ENCODE results near the gene SLC24A3. TPM values are rescaled to one million over a fixed set of nuclear protein-coding genes. Genes with fewer than 3 reads are reported as not detected.

The SLC24A3 gene
- total RNA-seq, 1 donor from 2014 or later: 0.21 TPM

- no peaks in the 10 kb centered on the region for H3K79me2 ChIP-seq (ENCODE audit: low read depth)
- Mint-ChIP-seq H3K36me3 (no peaks in the 10 kb centered on the region), H3K27ac (no peak overlapping the region), H3K27me3 (ENCODE audit: insufficient read depth, low read depth) (no peaks in the 10 kb centered on the region), H3K9me3 (no peaks in the 10 kb centered on the region), H3K4me3 (no peak overlapping the region), H3K4me1 (peaks cover 3% of the 10 kb centered on the region)
- no peak overlapping the region for H3K9ac ChIP-seq
- no peak overlapping the region for H3K27ac ChIP-seq
- no peaks in the 10 kb centered on the region for H3K27me3 ChIP-seq
- H3K4me2 ChIP-seq: no peak overlapping the region
- no peak overlapping the region for H3K4me3 ChIP-seq
- DNase-seq (ENCODE audit: low spot score): no peak
- H4K20me1 ChIP-seq (ENCODE audit: low read depth): no peaks in the 10 kb centered on the region
- no peaks in the 10 kb centered on the region for H3K4me1 ChIP-seq
- H3K36me3 ChIP-seq: no peaks in the 10 kb centered on the region
- H2AFZ ChIP-seq (replicated peaks): no peak overlapping the region
- TF ChIP-seq EZH2 (IDR thresholded peaks at IDR 0.05) (no peak), CTCF (IDR thresholded peaks at IDR 0.05) (no peak), EZH2phosphoT487 (IDR thresholded peaks at IDR 0.05) (no peak)
- no peaks in the 10 kb centered on the region for H3K9me3 ChIP-seq (ENCODE audit: low read depth)
- H3F3A ChIP-seq (ENCODE audit: low read depth): no peaks in the 10 kb centered on the region
Measured at GRCh38 chr20:19723051-19723450, 510.6 kb downstream of the SLC24A3 start.

GRCh38 chr20:19723813-19724430 is 511.5 kb downstream of the SLC24A3 start:
- Histone ChIP-seq H3F3A (ENCODE audit: low read depth) (no peaks in the 10 kb centered on the region), H3K4me1 (no peaks in the 10 kb centered on the region), H3K4me3 (no peak overlapping the region), H4K20me1 (ENCODE audit: low read depth) (no peaks in the 10 kb centered on the region), H3K4me2 (no peak overlapping the region), H3K27me3 (no peaks in the 10 kb centered on the region), H3K9ac (no peak overlapping the region), H3K36me3 (no peaks in the 10 kb centered on the region), H3K27ac (no peak overlapping the region), H3K79me2 (ENCODE audit: low read depth) (no peaks in the 10 kb centered on the region), H3K9me3 (ENCODE audit: low read depth) (no peaks in the 10 kb centered on the region), H2AFZ (replicated peaks) (no peak overlapping the region)
- H3K27me3 Mint-ChIP-seq (ENCODE audit: insufficient read depth, low read depth): no peaks in the 10 kb centered on the region
- no peak overlapping the region for H3K27ac Mint-ChIP-seq
- no peaks in the 10 kb centered on the region for H3K36me3 Mint-ChIP-seq
- DNase-seq (ENCODE audit: low spot score): no peak
- H3K4me1 Mint-ChIP-seq: peaks cover 3% of the 10 kb centered on the region
- H3K9me3 Mint-ChIP-seq: no peaks in the 10 kb centered on the region
- TF ChIP-seq EZH2 (IDR thresholded peaks at IDR 0.05): no peak
- TF ChIP-seq EZH2phosphoT487 (IDR thresholded peaks at IDR 0.05): no peak
- TF ChIP-seq CTCF (IDR thresholded peaks at IDR 0.05): no peak
- no peak overlapping the region for H3K4me3 Mint-ChIP-seq

GRCh38 chr20:19725373-19725772 is 512.9 kb downstream of the SLC24A3 start:
- Mint-ChIP-seq H3K4me1 (peaks cover 3% of the 10 kb centered on the region), H3K4me3 (no peak overlapping the region), H3K27ac (no peak overlapping the region), H3K36me3 (no peaks in the 10 kb centered on the region), H3K27me3 (ENCODE audit: insufficient read depth, low read depth) (no peaks in the 10 kb centered on the region), H3K9me3 (no peaks in the 10 kb centered on the region)
- DNase-seq (ENCODE audit: low spot score): no peak
- Histone ChIP-seq H3K36me3 (no peaks in the 10 kb centered on the region), H3K4me2 (no peak overlapping the region), H3F3A (ENCODE audit: low read depth) (no peaks in the 10 kb centered on the region), H3K4me3 (no peak overlapping the region), H3K27ac (no peak overlapping the region), H3K4me1 (no peaks in the 10 kb centered on the region), H3K9me3 (ENCODE audit: low read depth) (no peaks in the 10 kb centered on the region), H2AFZ (replicated peaks) (no peak overlapping the region), H3K27me3 (no peaks in the 10 kb centered on the region), H4K20me1 (ENCODE audit: low read depth) (no peaks in the 10 kb centered on the region), H3K79me2 (ENCODE audit: low read depth) (no peaks in the 10 kb centered on the region), H3K9ac (no peak overlapping the region)
- no peak for TF ChIP-seq EZH2phosphoT487 (IDR thresholded peaks at IDR 0.05)
- no peak for TF ChIP-seq EZH2 (IDR thresholded peaks at IDR 0.05)
- TF ChIP-seq CTCF (IDR thresholded peaks at IDR 0.05): no peak
